Urinary bladder (tissue), 4 donors: Measurements from ENCODE around the gene ANGPTL8. TPM values are rescaled to one million over a fixed set of nuclear protein-coding genes. Genes with fewer than 3 reads are reported as not detected.
A peak's percentile ranks its signal among the peaks of the same experiment; 100 is the strongest.

Source experiments
- DNase-seq: peaks from one replicate; pipeline ENCODE4 v3.0.0-alpha.2; 2015; ENCODE audit errors: extremely low spot score
- H3K27ac ChIP-seq: one replicate; pipeline ENCODE4 v1.5.1; 2013; ENCODE audit warnings: low read depth, mild to moderate bottlenecking, moderate library complexity
- H3K36me3 ChIP-seq: one replicate; pipeline ENCODE4 v1.6.1; 2013; ENCODE audit warnings: mild to moderate bottlenecking, moderate library complexity; ENCODE audit not compliant: insufficient read depth
- H3K4me1 ChIP-seq: one replicate; pipeline ENCODE4 v1.6.1; 2013; ENCODE audit warnings: mild to moderate bottlenecking, moderate library complexity; ENCODE audit not compliant: insufficient read depth
- H3K4me3 ChIP-seq: one replicate; pipeline ENCODE4 v1.5.1; 2013; ENCODE audit warnings: low read depth, low read length
- WGBS: extraction: QIAGEN DNeasy Blood & Tissue Kit; methylation state at CpG from one replicate; pipeline ENCODE4 v1.1.7; 2013; 5-methylcytosine and 5-hydroxymethylcytosine counted together
- polyA plus RNA-seq: library from polyadenylated mRNA; stranded (reverse); fragments of 200-250 nt; gene quantifications from one replicate; pipeline ENCODE4 v1.2.3, GENCODE V29; 2013
- total RNA-seq: library from RNA; depleted of rRNA; stranded (reverse); fragments of >200 nt; gene quantifications from one replicate; pipeline ENCODE4 v1.2.3, GENCODE V29; 2014
- donor health status: healthy with polysubstance abuse.
- donor health status: healthy.

The ANGPTL8 gene
- total and polyA plus RNA-seq, 2 donors = 21.4 TPM; not detected in 1

DNA sequence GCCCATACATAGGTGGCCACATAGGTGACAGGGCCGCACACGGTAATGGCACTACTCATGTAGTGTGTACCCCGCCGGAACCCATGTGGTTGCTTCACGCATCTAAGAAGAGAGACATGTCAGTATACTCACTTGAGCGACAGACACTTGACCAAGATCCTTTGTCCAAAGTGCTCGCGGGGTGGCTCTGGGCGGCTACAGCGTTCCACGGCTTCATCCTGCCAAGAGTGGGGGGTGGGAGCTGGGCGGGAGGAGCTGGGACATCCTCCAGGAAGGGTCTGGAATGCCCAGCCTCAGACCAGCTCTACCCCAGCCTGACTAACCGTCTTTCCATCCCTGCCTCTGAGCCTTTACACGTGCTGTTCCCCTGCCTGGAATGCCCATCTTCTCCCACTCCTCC is 8.5 kb downstream of the ANGPTL8 start:
- no peak overlapping the region for H3K4me3 ChIP-seq
- no peak overlapping the region for H3K27ac ChIP-seq
- no peaks in the 10 kb centered on the region for H3K4me1 ChIP-seq
- WGBS = 79% methylated on average over 14 of the region's 14 CpGs
- H3K36me3 ChIP-seq = no peaks in the 10 kb centered on the region
- DNase-seq = no peak

GRCh38 chr19:11248852-11249251 is 9.4 kb downstream of the ANGPTL8 start:
- H3K4me1 ChIP-seq = no peaks in the 10 kb centered on the region
- no peak for DNase-seq
- 95% methylated on average over 2 of the region's 2 CpGs for WGBS
- H3K4me3 ChIP-seq = no peak overlapping the region
- H3K36me3 ChIP-seq = no peaks in the 10 kb centered on the region
- H3K27ac ChIP-seq = no peak overlapping the region

DNA sequence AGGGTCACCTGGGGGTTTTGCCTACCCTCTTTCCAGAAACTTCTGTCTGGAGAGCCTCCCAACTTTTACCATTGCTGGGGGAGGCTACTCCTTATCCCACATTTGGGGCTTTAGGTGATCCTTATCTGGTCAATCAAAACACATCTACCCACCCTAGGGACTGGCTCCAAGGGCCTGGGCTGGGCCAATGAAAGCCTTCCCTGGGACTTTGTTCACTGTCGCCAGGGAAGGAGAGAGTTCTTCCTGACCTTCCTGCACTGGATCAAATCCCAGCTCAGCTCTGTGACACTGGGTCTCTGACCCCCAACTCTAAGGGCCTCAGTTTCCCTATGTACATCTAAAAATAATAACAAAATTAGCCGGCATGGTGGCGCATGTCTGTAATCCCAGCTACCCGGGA is 11.8 kb downstream of the ANGPTL8 start:
- no peak overlapping the region for H3K27ac ChIP-seq
- H3K4me1 ChIP-seq = no peaks in the 10 kb centered on the region

GRCh38 chr19:11251650-11252314 is 12.4 kb downstream of the ANGPTL8 start:
- no peaks in the 10 kb centered on the region for H3K4me1 ChIP-seq
- no peak for DNase-seq
- no peaks in the 10 kb centered on the region for H3K36me3 ChIP-seq
- WGBS = 85% methylated on average over 11 of the region's 11 CpGs
- no peak overlapping the region for H3K27ac ChIP-seq
- no peak overlapping the region for H3K4me3 ChIP-seq

More for the DNA sequence above, 11.8 kb downstream of the ANGPTL8 start:
- H3K4me3 ChIP-seq = no peak overlapping the region
- no peak for DNase-seq
- WGBS = 97% methylated on average over 4 of the region's 4 CpGs
- no peaks in the 10 kb centered on the region for H3K36me3 ChIP-seq

GRCh38 chr19:11252665-11253355 is 13.4 kb downstream of the ANGPTL8 start:
- Histone ChIP-seq H3K4me1 (no peaks in the 10 kb centered on the region), H3K36me3 (no peaks in the 10 kb centered on the region), H3K4me3 (no peak overlapping the region), H3K27ac (no peak overlapping the region)
- 85% methylated on average over 19 of the region's 19 CpGs for WGBS
- DNase-seq = no peak

DNA sequence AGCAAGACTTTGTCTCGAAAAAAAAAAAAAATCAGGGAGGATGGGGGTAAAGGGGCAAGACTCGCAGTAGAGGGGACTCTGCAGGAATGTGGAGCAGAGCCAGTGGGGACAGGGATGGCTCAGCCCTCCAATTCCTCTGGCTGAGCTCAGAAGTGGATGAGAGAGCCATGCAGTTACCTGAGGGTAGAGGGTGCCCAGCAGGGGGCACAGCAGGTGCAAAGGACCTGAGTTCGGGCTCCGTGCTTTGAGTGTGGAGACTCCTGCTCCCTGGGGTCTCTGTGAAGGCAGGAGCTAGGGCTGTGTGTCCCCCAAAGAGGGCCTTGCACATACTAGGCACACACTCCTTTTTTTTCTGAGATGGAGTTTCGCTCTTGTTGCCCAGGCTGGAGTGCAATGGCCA is 15.2 kb downstream of the ANGPTL8 start:
- DNase-seq = no peak
- no peak overlapping the region for H3K27ac ChIP-seq
- no peak overlapping the region for H3K4me3 ChIP-seq
- no peaks in the 10 kb centered on the region for H3K36me3 ChIP-seq
- 94% methylated on average over 5 of the region's 5 CpGs for WGBS
- no peaks in the 10 kb centered on the region for H3K4me1 ChIP-seq

DNA sequence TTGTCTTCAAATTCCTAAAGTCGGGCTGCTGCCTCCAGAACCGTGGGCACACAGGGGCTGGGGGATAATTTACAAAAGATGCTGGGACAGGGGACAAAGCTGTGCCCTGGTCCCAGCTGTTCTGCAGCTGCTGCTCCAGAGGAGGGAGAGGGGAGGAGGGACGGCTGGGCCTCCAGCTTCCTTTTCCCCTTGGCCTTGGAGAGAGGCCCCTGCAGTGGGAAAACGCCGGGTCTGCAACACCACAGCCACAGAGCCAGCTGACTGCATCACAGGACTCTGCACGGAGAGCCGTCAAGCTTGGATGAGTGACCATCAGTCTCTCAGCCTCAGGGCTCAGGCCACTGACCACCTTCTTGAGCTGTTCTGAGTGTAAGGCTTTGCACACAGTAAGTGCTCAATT is 16.8 kb downstream of the ANGPTL8 start:
- DNase-seq = no peak
- Histone ChIP-seq H3K27ac (no peak overlapping the region), H3K4me1 (no peaks in the 10 kb centered on the region), H3K4me3 (no peak overlapping the region), H3K36me3 (no peaks in the 10 kb centered on the region)
- WGBS = 28% methylated on average over 7 of the region's 7 CpGs

DNA sequence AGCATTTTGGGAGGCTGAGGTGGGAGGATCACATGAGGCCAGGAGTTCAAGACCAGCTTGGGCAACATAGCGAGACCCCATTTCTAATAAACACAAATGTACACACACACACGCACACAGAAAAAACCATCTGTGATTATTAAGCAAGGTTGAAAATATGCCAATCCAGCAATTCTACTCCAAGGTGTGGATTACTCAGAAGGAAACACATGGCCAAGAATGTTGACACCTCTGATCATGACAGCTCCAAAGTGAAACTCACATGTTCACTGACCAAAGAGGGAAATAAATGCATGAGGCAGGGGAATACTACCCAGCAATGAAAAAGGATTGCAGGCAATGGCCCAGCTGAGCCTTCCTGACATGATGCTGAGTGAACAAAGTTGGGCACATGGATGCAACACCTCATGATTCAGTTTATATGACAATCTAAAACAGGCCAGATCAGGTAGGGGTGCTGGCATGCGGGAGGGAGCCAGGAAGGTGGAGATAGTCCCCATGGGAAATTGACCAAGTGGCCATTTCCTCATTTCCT is 18.5 kb downstream of the ANGPTL8 start:
- Histone ChIP-seq H3K4me1 (peaks cover 2% of the 10 kb centered on the region), H3K27ac (no peak overlapping the region), H3K4me3 (no peak overlapping the region), H3K36me3 (no peaks in the 10 kb centered on the region)
- no peak for DNase-seq
- WGBS = 94% methylated on average over 3 of the region's 3 CpGs

- Histone ChIP-seq H3K36me3 (no peaks in the 10 kb centered on the region), H3K27ac (no peak overlapping the region), H3K4me3 (no peak overlapping the region), H3K4me1 (peaks cover 2% of the 10 kb centered on the region)
- WGBS = 85% methylated on average over 5 of the region's 5 CpGs
- no peak for DNase-seq
These were observed 21.6 kb downstream of the ANGPTL8 start for GRCh38 chr19:11260996-11261395.

DNA sequence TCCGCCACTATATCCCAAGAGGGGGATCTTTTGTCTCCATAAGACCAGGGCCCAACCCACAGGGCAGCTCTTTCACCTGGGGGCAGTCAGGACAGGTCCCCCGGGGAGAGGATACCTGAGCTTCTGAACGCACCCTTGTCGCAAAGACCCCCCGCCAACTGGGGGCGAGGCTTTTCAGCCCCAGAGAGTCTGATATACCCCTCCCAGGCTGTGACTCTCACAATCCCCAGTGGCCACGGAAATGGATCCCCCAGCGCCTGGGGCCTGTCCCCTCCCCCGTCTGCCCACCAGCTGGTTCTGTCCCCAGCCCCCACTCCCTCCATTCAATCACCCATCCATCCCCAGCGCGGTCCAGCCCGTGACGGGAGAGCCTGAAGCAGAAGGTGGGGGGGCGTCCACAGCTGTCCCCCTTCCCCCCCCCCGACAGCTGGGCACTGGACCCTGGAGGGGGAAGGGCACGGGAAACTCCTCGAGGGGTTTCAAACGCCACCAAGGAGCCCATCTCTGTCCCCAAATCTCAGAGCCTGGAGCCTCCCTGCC is 22.1 kb downstream of the ANGPTL8 start:
- Histone ChIP-seq H3K4me1 (peaks cover 2% of the 10 kb centered on the region), H3K4me3 (peak overlapping the region; percentile 92), H3K27ac (peak overlapping the region; percentile 51), H3K36me3 (no peaks in the 10 kb centered on the region)
- WGBS = 21% methylated on average over 18 of the region's 18 CpGs
- no peak for DNase-seq

GRCh38 chr19:11261971-11262839 is 22.8 kb downstream of the ANGPTL8 start, which contains the start of gene DOCK6:
Gene DOCK6, minus strand, starts transcription at chr19:11262524. Its CDS starts 84 bp downstream, at chr19:11262440.
- 1% methylated on average over 91 of the region's 91 CpGs for WGBS
- Histone ChIP-seq H3K36me3 (no peaks in the 10 kb centered on the region), H3K27ac (peak within 1 kb of the TSS; percentile 51), H3K4me1 (peaks cover 2% of the 10 kb centered on the region), H3K4me3 (peak within 1 kb of the TSS; percentile 92)
- no peak for DNase-seq

DNA sequence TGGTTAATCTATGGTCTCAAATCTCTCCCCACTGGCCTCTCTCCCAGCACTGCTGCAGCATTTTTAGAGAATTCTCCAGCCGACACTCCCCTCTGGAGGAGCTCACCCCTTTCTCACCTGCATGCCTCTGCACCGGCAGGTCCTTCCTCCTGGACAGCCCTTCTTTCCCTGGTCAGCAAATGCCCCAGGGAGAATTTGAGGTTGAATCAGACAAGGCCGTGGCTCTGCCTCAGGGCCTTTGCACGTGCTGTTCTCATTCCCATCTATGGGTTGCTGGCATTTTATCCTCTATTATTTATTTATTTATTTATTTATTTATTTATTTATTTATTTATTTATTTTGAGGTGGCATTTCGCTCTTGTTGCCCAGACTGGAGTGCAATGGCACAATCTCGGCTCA is 24.3 kb downstream of the ANGPTL8 start:
- Histone ChIP-seq H3K4me1 (peaks cover 2% of the 10 kb centered on the region), H3K27ac (no peak overlapping the region), H3K4me3 (no peak overlapping the region), H3K36me3 (no peaks in the 10 kb centered on the region)
- 98% methylated on average over 6 of the region's 6 CpGs for WGBS
- DNase-seq = no peak

- no peak for DNase-seq
- Histone ChIP-seq H3K4me1 (peaks cover 2% of the 10 kb centered on the region), H3K36me3 (no peaks in the 10 kb centered on the region), H3K27ac (no peak overlapping the region), H3K4me3 (no peak overlapping the region)
- WGBS = 73% methylated on average over 19 of the region's 19 CpGs
These were observed 25.2 kb downstream of the ANGPTL8 start for GRCh38 chr19:11264452-11265176.
